ELF-1 (cell line): ENCODE measurements around the gene INVS.
"Not testable (repeated sequence)": the region's sequence is repeated elsewhere in the genome, so short reads cannot be mapped to it uniquely, and the experiment has no call there.

Source experiments
- DNase-seq: peaks from one replicate; pipeline ENCODE4 v3.0.0-alpha.2; 2016; ENCODE audit warnings: low read depth, low spot score

Gene INVS

GRCh38 chr9:100125910-100126309, 26.9 kb downstream of the INVS start:
- DNase-seq: no peak

- no peak for DNase-seq
Observed at GRCh38 chr9:100126423-100126822, 27.4 kb downstream of the INVS start.

GRCh38 chr9:100129772-100130171, 30.7 kb downstream of the INVS start:
- no peak for DNase-seq

- no peak for DNase-seq
Observed at GRCh38 chr9:100131216-100131615, 32.2 kb downstream of the INVS start.

GRCh38 chr9:100131875-100132430, 32.9 kb downstream of the INVS start:
- DNase-seq: no peak

- no peak for DNase-seq
Observed at GRCh38 chr9:100134731-100135130, 35.7 kb downstream of the INVS start.

- peak; percentile 60 for DNase-seq
Observed at GRCh38 chr9:100136799-100137198, 37.8 kb downstream of the INVS start.

GRCh38 chr9:100140303-100140702, 41.3 kb downstream of the INVS start:
- not testable (repeated sequence) for DNase-seq

GRCh38 chr9:100141862-100142261, 42.8 kb downstream of the INVS start:
- peak; percentile 76 for DNase-seq

GRCh38 chr9:100145167-100145934, 46.3 kb downstream of the INVS start:
- DNase-seq: not testable (repeated sequence)

- DNase-seq: not testable (repeated sequence)
Observed at GRCh38 chr9:100145976-100146375, 46.9 kb downstream of the INVS start.

GRCh38 chr9:100150214-100150613, 51.2 kb downstream of the INVS start:
- DNase-seq: no peak

- DNase-seq: no peak
Observed at GRCh38 chr9:100160021-100160420, 61.0 kb downstream of the INVS start.

- DNase-seq: no peak
Observed at GRCh38 chr9:100167176-100167575, 68.1 kb downstream of the INVS start.

- DNase-seq: no peak
Observed at GRCh38 chr9:100167915-100168654, 69.0 kb downstream of the INVS start.

- no peak for DNase-seq
Observed at GRCh38 chr9:100170085-100170484, 71.0 kb downstream of the INVS start.

GRCh38 chr9:100170556-100170955, 71.5 kb downstream of the INVS start:
- DNase-seq: no peak

GRCh38 chr9:100186356-100186755, 87.3 kb downstream of the INVS start:
- no peak for DNase-seq

- DNase-seq: no peak
Observed at GRCh38 chr9:100190339-100190738, 91.3 kb downstream of the INVS start.

- no peak for DNase-seq
Observed at GRCh38 chr9:100191264-100191663, 92.2 kb downstream of the INVS start.

- no peak for DNase-seq
Observed at GRCh38 chr9:100193078-100193477, 94.0 kb downstream of the INVS start.

GRCh38 chr9:100196215-100196614, 97.2 kb downstream of the INVS start:
- DNase-seq: peak; percentile 16

GRCh38 chr9:100196828-100197227, 97.8 kb downstream of the INVS start:
- DNase-seq: no peak
